ENCODE measurements around the gene MOSPD3.

The MOSPD3 gene

GRCh38 chr7:100641463-100641859 lies 29.1 kb downstream of the MOSPD3 start, which contains the start of gene TFR2:
Gene TFR2 (minus strand): TSS chr7:100641552. CDS start chr7:100641509, 43 bp downstream.
- Histone ChIP-seq H2AFZ (ENCODE audit: low read depth) (no peak within 1 kb of the TSS), H3K36me3 (ENCODE audit: insufficient read depth) (no peaks in the 10 kb centered on the region), H4K20me1 (ENCODE audit: insufficient read depth) (no peaks in the 10 kb centered on the region), H3K4me2 (no peak within 1 kb of the TSS), H3K27ac (no peak within 1 kb of the TSS), H3K27me3 (ENCODE audit: insufficient read depth, low read depth) (peaks cover 63% of the 10 kb centered on the region), H3K79me2 (ENCODE audit: insufficient read depth, low read depth) (no peaks in the 10 kb centered on the region), H3K4me1 (ENCODE audit: low read depth, poor library complexity, severe bottlenecking) (no peaks in the 10 kb centered on the region), H3K9ac (no peak within 1 kb of the TSS), H3K4me3 (IDR thresholded peaks at IDR 0.05; ENCODE audit: insufficient read depth, low read depth, low read length) (no peak within 1 kb of the TSS)
- no peak for TF ChIP-seq CTCF (conservative IDR thresholded peaks at IDR 0.05; ENCODE audit: low read depth, low read length)

GRCh38 chr7:100641860-100642533 lies 29.7 kb downstream of the MOSPD3 start:
- H2AFZ ChIP-seq (ENCODE audit: low read depth): no peak overlapping the region
- H3K36me3 ChIP-seq (ENCODE audit: insufficient read depth): no peaks in the 10 kb centered on the region
- H3K27ac ChIP-seq: no peak overlapping the region
- H3K4me1 ChIP-seq (ENCODE audit: low read depth, poor library complexity, severe bottlenecking): no peaks in the 10 kb centered on the region
- H4K20me1 ChIP-seq (ENCODE audit: insufficient read depth): no peaks in the 10 kb centered on the region
- H3K9ac ChIP-seq: no peak overlapping the region
- H3K4me3 ChIP-seq (IDR thresholded peaks at IDR 0.05; ENCODE audit: insufficient read depth, low read depth, low read length): no peak overlapping the region
- TF ChIP-seq CTCF (conservative IDR thresholded peaks at IDR 0.05; ENCODE audit: low read depth, low read length): no peak
- no peaks in the 10 kb centered on the region for H3K79me2 ChIP-seq (ENCODE audit: insufficient read depth, low read depth)
- peaks cover 68% of the 10 kb centered on the region for H3K27me3 ChIP-seq (ENCODE audit: insufficient read depth, low read depth)
- no peak overlapping the region for H3K4me2 ChIP-seq

- no peak overlapping the region for H3K4me3 ChIP-seq (IDR thresholded peaks at IDR 0.05; ENCODE audit: insufficient read depth, low read depth, low read length)
- H3K27me3 ChIP-seq (ENCODE audit: insufficient read depth, low read depth): peaks cover 73% of the 10 kb centered on the region
- TF ChIP-seq CTCF (conservative IDR thresholded peaks at IDR 0.05; ENCODE audit: low read depth, low read length): 0 out of 2 replicates have a peak, but pooled peaks have one; percentile 16
- H3K4me1 ChIP-seq (ENCODE audit: low read depth, poor library complexity, severe bottlenecking): no peaks in the 10 kb centered on the region
- no peaks in the 10 kb centered on the region for H3K79me2 ChIP-seq (ENCODE audit: insufficient read depth, low read depth)
- H3K36me3 ChIP-seq (ENCODE audit: insufficient read depth): no peaks in the 10 kb centered on the region
- H2AFZ ChIP-seq (ENCODE audit: low read depth): no peak overlapping the region
- H3K27ac ChIP-seq: no peak overlapping the region
- no peaks in the 10 kb centered on the region for H4K20me1 ChIP-seq (ENCODE audit: insufficient read depth)
- H3K4me2 ChIP-seq: no peak overlapping the region
- H3K9ac ChIP-seq: no peak overlapping the region
Measured at GRCh38 chr7:100642534-100642907, 30.2 kb downstream of the MOSPD3 start.

- Histone ChIP-seq H3K27ac (no peak overlapping the region), H3K79me2 (ENCODE audit: insufficient read depth, low read depth) (no peaks in the 10 kb centered on the region), H3K9ac (no peak overlapping the region), H4K20me1 (ENCODE audit: insufficient read depth) (no peaks in the 10 kb centered on the region), H3K4me2 (no peak overlapping the region), H3K4me1 (ENCODE audit: low read depth, poor library complexity, severe bottlenecking) (no peaks in the 10 kb centered on the region), H3K27me3 (ENCODE audit: insufficient read depth, low read depth) (peaks cover 91% of the 10 kb centered on the region), H3K4me3 (IDR thresholded peaks at IDR 0.05; ENCODE audit: insufficient read depth, low read depth, low read length) (no peak overlapping the region), H2AFZ (ENCODE audit: low read depth) (no peak overlapping the region), H3K36me3 (ENCODE audit: insufficient read depth) (no peaks in the 10 kb centered on the region)
- TF ChIP-seq CTCF (conservative IDR thresholded peaks at IDR 0.05; ENCODE audit: low read depth, low read length): no peak
Measured at GRCh38 chr7:100649826-100650565, 37.7 kb downstream of the MOSPD3 start.
